ENCODE results near the gene ZBTB7A.

ZBTB7A gene

GRCh38 chr19:4054441-4055208, 12.1 kb downstream of the ZBTB7A start:
- DNase-seq (ENCODE audit: low spot score) = no peak

- DNase-seq (ENCODE audit: low spot score) = no peak
Measured at GRCh38 chr19:4053423-4054324, 13.0 kb downstream of the ZBTB7A start.

DNA sequence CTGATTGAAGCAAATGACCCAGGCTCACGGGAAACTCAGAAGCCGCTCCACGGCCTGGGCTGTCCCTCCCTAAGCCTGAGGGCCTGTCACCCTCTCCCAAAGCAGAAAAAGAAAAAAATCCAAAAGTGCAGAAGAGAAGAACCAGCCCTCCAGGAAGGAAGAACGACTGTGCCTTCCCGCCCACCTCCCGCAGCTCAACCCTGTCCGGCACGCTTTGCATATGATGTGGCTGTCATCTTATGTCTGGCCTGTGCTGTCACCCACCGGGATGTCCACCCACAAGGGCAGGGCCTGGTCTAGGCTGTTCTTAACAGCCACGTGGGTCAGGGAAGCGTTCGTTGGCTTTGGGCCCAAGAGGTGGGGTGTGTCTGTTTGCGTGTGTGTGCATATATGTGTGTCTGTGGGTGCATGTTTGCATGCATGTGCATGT, 13.7 kb downstream of the ZBTB7A start:
- DNase-seq (ENCODE audit: low spot score) = no peak

DNA sequence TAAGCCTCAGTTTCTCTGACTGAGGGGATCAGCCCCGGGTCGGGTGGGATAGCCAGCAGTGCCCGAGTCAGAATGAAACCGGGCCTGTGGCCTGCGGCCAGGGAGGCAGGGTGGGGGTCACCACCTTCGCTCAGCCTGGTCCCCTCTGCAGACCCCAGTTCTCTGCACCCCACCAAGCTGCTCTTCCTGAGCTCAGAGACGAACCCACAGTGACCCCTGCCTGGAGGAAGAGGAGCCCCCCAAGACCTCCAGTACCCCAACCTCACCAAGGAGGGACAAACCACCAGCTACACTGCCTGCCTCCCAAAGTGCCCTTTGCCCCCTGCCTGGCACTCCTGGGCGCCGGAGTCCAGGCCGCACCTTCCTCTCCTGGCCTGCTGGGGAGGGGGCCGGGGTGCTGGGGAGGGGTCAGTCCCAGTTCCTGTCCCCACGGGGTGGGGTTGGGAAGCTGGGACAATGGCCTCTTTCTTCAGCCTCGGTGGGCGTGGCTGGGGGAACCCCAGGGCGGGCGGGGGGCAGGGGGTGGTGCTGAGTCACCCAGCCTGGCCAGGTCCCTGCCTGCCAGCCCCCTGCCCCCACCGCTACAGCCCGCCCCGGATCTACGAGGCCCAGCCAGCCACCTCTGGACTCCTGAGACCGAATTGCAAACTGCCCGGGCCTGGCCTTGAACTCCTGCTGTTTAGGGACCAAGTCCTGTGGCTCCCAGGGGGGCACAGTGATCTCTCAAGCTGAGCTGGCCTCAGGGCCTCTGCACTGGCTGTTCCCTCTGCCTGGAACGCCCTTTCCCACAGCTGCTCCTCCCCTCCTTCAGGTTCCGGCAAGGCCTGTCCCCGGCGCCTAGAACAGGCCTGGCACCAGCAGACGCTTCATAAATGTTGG, 14.3 kb downstream of the ZBTB7A start:
- no peak for DNase-seq (ENCODE audit: low spot score)

DNA sequence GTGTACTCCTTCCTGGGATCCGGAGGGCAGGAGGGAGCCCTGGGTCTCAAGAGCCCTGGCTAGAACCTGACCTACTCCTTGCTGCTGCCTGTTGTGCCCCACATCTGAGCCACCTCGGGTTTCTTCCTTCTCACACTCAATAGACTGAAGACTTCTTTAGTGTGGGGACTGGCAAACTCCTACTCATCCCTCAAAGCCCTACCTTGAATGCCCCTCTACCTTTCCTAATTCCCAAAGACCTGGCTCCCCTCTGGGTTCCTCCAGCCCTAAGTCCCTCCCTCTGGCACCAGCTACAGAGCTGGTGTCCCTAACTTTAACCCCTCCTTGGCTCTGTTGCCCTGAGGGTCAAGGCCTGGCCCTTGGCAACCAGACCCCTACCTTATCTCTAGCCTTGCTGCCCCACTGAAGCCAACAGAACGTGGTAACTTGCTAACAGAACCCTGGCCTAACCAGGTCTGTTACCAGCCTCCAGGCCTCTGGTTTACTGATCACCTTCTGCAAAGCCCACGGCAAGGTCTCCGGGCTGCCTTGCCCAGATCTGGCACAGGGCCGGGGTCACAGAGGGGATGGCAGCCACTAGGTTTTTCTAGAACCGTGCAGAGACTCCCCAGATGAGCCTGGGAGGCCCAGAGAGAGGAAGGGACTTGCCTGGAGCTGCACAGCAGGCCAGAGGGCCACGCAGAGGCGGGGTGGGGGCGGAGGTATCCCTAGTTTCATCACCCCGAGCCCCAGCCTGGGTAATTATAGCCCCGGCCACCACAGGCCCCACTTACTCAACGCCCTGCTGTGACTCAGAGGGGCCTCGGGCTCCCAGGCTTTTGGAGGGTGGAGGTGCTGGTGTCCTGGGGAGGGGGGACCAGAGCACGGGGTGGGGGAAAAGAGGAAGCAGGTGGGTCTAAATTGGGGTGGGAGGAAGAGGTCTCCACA, 15.3 kb downstream of the ZBTB7A start:
- no peak for DNase-seq (ENCODE audit: low spot score)

GRCh38 chr19:4049432-4049831, 17.3 kb downstream of the ZBTB7A start:
- DNase-seq (ENCODE audit: low spot score) = no peak

DNA sequence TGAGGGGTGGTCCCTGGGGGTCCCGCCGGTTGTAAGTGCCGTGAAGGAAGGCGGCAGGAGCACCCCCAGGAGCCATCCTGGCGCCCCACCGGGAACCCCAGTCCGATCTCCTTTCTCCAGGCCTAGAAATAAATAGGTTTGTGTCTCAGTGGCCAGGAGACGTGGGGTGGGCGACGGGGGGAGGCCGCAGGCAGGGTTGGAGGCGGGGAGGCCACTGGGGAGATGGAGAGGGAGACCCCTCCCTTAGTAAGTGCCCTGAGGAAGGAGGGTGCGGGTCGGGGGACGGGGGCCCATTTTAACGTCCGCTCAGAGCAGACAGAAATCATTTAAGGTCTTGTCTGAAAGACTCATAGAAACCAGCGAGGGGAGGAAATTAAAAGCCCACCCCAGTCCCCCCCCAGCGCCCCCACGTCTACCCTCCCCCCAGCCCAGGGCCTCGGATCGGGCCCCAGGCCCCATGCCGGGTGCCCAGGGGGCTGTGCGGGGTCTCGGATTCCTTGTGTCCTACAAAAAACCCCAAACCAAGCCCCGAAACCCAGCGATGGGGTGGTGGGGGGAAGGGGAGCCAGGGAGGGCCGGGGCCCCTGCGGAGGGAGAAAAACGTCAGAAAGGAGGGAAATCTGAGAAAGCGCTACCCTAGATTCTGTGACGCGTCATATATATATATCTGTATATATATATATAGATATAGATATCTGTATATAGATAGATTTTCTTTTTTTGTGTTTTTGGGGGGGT, 19.6 kb downstream of the ZBTB7A start:
- DNase-seq (ENCODE audit: low spot score) = no peak

DNA sequence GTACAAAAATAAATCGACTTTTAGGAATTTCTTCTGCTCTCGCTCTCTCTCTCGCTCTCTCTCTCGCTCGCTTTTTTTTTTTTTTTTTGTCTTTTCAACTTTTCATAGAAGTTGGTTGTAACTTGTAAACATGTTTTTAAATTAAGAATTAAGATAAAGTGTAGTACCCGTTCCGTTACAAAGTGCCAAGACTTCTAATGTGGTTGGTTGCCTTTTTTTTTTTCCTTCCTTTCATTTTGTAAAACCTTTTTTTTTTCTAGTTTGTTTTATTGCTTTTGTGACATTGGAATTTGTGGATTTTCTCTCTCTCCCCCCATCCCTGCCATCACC, 20.4 kb downstream of the ZBTB7A start:
- no peak for DNase-seq (ENCODE audit: low spot score)

- DNase-seq (ENCODE audit: low spot score) = no peak
Measured at GRCh38 chr19:4045597-4046361, 20.9 kb downstream of the ZBTB7A start.

DNA sequence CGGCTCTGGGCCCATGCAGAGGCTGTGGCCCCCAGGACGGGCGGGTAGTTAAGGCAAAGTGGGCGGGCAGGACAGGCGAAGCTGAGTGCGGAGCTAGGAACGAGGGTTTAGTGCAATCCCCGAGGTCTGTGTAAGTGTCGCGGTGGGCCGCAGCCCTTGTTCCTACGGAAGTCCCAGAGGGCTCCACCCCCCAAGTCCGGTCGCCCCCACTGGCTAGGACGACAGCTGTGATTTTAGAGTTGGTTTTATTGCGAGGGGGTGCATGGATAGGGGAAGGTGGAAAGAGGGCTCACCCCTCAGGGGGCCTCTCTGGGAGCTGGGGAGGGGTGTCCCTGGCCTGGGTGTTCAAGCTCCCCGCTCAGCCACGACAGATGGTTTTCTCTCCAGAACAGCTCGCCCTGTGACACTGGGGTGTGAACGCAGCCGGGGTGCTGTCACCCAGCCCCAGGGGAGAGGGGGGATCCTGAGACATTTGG, 21.7 kb downstream of the ZBTB7A start:
- DNase-seq (ENCODE audit: low spot score) = no peak

GRCh38 chr19:4043966-4044715, 22.6 kb downstream of the ZBTB7A start:
- DNase-seq (ENCODE audit: low spot score) = no peak

- no peak for DNase-seq (ENCODE audit: low spot score)
Measured at GRCh38 chr19:4043401-4043800, 23.3 kb downstream of the ZBTB7A start.

GRCh38 chr19:4042731-4043082, 24.0 kb downstream of the ZBTB7A start:
- no peak for DNase-seq (ENCODE audit: low spot score)

GRCh38 chr19:4042064-4042730, 24.5 kb downstream of the ZBTB7A start:
- no peak for DNase-seq (ENCODE audit: low spot score)

GRCh38 chr19:4038661-4039423, 27.9 kb downstream of the ZBTB7A start:
- no peak for DNase-seq (ENCODE audit: low spot score)

- no peak for DNase-seq (ENCODE audit: low spot score)
Measured at GRCh38 chr19:4038057-4038456, 28.6 kb downstream of the ZBTB7A start.

GRCh38 chr19:4037301-4037949, 29.3 kb downstream of the ZBTB7A start:
- no peak for DNase-seq (ENCODE audit: low spot score)
